HepG2 (cell line): ENCODE measurements around the gene KCNE5.

Experiments used
- ARNTL ChIP-seq: sonication (generic); formaldehyde crosslinking; IDR thresholded peaks from 2 replicates; pipeline ENCODE4 v1.4.0; 2020; ENCODE audit warnings: mild to moderate bottlenecking, missing genetic modification reagents
- EZH2 ChIP-seq: conservative IDR thresholded peaks from 2 replicates; pipeline ENCODE4 v1.6.1; 2012; ENCODE audit warnings: mild to moderate bottlenecking, low read depth, low read length, moderate library complexity
- RAD21 ChIP-seq: fragments of 450-650 bp; formaldehyde crosslinking; IDR thresholded peaks from 2 replicates; pipeline ENCODE4 v1.5.0; 2020; ENCODE audit warnings: mild to moderate bottlenecking
- SMARCC2 ChIP-seq: fragments of 450-650 bp; IDR thresholded peaks from 2 replicates; pipeline ENCODE4 v1.6.1; 2017; ENCODE audit warnings: antibody characterized with exemption, mild to moderate bottlenecking
- TBL1XR1 ChIP-seq: fragments of 150-350 bp; IDR thresholded peaks from 2 replicates; pipeline ENCODE4 v1.6.1; 2014; ENCODE audit warnings: borderline replicate concordance, low read length; ENCODE audit not compliant: partially characterized antibody
- TP53 ChIP-seq: sonication (generic); formaldehyde crosslinking; conservative IDR thresholded peaks from 2 replicates; pipeline ENCODE4 v1.4.0; 2020; ENCODE audit warnings: missing genetic modification reagents
- ZNF746 ChIP-seq: sonication (generic); formaldehyde crosslinking; IDR thresholded peaks from 2 replicates; pipeline ENCODE4 v1.8.0; 2022; ENCODE audit warnings: mild to moderate bottlenecking, missing genetic modification reagents
- ZSCAN21 ChIP-seq: sonication (generic); formaldehyde crosslinking; IDR thresholded peaks from 2 replicates; pipeline ENCODE4 v1.8.0; 2022; ENCODE audit warnings: mild to moderate bottlenecking, missing genetic modification reagents, moderate library complexity, borderline replicate concordance

GRCh38 chrX:109585488-109585887 lies 39.5 kb downstream of the KCNE5 start:
- TF ChIP-seq SMARCC2 (no peak), ZNF746 (CRISPR knock-in tag) (no peak), EZH2 (no peak), RAD21 (no peak), TP53 (no peak), TBL1XR1 (no peak), ZSCAN21 (CRISPR knock-in tag) (no peak), ARNTL (CRISPR knock-in tag) (no peak)
